Effector CD4-positive, alpha-beta T cell (primary cell): ENCODE measurements around the gene DYNC2H1.
"Not testable (repeated sequence)": the region's sequence is repeated elsewhere in the genome, so short reads cannot be mapped to it uniquely, and the experiment has no call there.

Source experiments
- DNase-seq: peaks from one replicate; pipeline ENCODE4 v3.0.0-alpha.2; 2020

DYNC2H1 gene

DNA sequence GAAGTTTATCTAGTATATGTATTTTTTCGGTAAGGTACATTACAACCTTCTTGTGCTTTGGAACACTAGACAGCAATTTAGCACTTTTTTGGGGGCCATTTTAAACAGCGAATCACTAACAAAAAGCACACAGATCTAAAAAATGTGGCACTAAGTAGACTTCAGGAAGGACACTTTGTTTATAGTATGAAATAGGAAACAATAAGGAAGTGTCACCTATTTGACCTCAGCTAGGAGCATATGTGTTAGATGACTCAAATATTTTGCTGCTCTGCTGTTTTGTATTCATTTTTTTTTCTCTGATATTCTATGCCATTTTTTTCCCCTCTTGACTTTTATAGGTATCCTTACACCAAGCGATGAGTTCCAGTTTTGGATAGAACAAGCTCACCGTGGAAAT, 5.6 kb downstream of the DYNC2H1 start:
- DNase-seq: no peak

DNA sequence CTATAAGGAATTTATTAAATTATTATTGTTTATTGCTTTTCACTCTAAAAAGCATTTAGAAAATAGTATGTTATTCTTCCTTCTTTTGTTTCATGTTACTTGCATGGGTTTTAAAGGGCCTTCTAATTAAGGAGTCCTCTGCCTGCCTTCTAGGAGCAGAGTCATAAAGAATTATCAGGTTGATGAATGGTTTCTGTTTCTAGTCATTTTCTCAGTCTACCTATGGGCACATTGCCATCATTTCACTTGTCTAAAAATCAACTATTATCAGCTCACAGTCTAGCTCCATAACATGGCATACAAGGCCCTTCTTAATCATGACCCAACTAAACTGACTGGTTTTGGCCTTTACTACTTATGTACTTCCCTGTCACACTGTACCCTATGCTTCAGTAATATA, 16.2 kb downstream of the DYNC2H1 start:
- no peak for DNase-seq

DNA sequence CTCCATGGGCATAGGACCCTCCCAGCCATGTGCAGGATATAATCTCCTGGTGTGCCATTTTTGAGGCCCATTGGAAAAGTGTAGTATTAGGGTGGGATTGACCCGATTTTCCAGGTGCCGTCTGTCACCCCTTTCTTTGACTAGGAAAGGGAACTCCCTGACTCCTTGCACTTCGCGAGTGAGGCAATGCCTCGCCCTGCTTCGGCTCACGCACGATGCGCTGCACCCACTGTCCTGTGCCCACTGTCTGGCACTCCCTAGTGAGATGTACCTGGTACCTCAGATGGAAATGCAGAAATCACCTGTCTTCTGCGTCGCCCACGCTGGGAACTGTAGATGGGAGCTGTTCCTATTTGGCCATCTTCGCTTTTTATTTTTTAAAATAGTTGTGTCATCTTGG, 32.8 kb downstream of the DYNC2H1 start:
- DNase-seq: not testable (repeated sequence)

DNA sequence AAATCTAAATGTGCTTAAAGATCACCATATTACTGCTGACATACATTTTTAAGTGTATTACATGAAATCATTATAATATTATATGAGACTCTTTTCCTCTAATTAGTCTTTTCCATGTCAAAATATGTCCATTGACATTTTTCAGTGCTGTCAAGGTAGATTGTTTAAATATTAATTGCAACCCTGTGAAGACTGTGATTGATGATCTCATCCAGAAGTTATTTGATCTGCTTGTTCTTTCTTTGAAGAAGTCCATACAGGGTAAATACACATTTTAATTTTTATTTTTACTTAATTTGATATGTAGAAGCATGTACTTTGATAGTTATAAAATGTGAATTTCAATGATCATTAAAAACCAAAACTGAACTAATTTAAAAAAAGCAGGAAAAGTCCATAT, 38.4 kb downstream of the DYNC2H1 start:
- no peak for DNase-seq

DNA sequence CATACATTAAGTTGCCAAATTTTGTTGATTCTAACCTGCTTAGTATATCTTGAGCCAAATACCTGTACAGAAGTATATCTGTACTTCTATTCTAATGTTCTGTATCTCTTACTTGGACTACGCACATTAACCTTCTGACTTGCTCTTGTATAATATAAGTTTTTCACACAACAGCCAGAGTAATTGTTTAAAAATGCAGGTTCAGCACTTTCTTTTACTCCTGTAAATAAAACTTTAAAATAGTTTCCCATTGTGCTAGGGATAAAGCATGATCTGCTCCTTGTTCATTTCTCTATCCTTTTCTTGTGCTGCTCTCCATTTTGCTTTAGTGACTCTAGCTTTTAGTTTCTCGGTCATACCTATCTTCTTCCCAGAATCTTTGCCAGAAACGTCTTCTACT, 48.3 kb downstream of the DYNC2H1 start:
- no peak for DNase-seq

DNA sequence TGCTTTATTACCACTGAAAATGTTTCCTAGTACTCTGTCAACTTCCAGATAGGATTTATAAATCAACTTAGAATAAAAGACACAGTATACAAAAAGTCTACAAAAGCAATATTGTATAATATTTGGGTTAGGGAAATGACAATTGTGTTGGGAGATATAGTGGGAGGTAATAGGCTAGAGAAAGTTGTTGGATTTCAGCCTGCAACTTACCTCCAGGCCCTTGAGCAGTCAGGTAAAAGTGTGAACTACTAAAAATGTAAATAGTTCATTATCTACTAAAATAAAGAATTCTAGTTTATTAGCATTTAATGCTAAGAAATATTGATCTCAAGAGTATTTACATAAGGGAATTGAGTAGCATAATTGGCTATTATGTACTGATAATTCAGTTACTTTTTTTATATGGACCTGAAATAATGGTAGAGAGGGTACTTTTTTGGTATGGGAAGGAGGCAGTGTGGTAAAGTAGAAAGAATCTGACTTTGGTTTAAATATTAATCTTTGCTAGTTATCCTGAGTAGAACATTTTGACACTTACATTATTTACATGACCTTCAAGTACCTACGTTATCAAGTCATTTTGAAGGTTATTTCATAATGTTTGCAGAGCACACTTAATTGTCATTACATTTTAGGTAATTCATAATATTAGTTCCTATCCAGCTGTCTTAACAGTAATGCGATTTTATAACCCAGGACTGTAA, 55.0 kb downstream of the DYNC2H1 start:
- DNase-seq: no peak

DNA sequence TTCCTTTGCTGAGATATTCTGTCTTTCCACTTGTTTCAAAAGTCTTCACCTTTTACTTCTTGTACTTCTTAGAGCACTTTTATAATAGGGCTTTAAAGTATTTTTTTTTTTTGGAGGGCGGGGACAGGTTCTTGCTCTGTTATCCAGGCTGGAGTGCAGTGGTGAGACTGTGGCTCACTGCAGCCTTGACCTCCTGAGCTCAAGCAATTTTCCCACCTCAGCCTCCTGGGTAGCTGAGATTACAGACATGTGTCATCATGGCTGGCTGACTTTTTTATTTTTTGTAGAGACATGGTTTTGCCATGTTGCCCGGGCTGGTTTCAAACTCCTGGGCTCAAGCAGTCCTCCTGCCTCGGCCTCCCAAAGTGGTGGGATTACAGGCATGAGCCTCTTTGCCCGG, 57.9 kb downstream of the DYNC2H1 start:
- DNase-seq: no peak

DNA sequence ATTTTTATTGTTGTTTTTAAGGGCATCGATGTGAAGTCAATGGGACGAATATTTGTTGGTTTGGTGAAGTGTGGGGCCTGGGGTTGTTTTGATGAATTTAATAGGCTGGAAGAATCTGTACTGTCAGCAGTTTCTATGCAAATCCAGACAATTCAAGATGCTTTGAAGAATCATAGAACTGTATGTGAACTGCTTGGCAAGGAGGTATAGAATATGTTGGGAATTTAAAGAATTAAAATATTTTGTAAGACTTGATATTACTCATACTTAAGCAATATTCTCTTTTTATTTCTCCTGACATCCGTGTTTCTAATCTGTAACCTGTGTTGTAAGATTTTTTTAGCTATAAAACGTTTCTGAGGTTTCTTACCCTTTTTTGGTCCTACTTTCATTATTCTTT, 61.6 kb downstream of the DYNC2H1 start:
- DNase-seq: no peak

DNA sequence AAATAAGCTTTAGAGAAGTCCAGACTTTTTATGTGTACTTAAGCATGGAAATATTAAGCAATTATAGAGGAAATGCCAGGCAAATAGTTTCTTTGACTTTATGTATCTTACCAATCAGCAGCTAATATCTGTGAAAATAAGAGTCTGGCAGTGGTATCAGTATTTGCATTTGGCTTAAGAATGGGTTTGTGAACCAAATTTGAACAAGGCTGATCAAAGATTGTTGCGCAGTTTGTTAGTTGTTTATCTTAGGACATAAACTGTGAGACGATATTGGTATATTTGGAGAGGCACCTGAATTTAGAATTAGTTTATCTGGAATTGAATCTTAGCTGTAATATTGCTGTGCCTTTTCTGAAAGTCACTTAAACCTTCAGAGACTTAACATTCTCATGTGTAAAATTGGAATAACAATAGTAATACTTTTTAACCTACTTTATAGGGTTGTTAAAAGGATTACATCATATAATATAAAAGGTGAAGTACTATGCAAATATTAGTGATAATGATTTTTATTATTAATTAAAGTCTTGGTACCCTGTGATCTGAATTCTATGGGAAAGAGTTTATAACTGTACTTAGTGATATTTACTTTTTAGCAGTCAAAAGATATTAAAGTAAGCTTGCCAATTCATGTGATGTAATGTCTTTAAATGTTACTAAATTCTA, 66.4 kb downstream of the DYNC2H1 start:
- no peak for DNase-seq

DNA sequence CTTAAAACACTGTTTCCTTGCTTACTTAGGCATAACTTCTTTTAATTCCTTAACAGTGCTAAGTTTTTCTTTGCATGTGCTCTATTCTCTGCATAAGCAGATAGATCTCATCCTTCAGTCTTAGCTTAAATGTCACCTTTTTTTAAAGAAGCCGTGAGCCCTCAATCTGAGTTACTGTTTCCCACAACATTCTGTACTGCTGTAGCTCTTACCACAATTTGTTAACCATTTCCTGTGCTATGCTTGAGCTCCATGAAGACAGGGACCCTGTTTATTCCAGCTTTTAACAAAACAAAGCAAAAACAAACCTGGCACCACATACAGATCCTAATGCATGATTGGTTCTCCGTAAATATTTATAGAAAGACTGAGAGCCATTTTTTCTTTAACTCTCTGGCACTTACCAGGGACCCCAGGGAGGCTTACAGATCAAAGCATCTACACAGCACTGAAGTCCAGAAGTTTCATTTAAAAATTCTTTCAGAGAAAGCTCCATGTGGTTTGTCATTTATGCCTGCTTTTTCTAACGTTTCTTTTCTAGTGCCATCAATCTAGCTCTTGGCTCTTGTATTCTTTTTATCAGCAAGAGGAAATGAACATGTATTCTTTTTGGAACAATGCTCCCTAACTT, 74.9 kb downstream of the DYNC2H1 start:
- no peak for DNase-seq

DNA sequence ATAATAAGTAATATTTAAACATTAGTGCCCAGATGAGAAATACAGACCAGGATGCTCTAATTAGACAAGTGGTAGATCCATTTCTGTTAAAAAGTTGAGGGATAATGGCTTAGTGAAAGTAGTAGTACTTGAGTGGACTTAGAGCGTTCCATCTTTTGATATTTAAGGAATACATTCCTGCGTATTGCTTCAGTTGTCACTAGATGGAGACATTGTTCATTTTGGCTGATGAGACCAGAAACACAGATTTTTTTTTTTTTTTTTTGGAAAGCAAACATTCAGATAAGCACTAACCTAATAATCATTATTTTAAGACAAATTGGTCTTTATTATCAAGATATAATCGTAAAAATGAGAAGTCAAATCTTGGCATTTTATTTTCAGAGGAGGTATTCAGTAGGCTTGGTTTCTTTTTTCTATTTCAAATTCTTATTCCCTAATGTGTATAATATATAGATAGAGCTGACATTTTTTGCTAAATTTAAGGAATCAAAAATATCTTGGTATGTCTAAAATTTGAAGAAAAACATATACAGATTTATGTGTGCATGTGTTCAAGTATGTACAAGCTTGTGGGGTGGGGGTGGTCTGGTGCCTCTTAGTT, 92.9 kb downstream of the DYNC2H1 start:
- DNase-seq: no peak

DNA sequence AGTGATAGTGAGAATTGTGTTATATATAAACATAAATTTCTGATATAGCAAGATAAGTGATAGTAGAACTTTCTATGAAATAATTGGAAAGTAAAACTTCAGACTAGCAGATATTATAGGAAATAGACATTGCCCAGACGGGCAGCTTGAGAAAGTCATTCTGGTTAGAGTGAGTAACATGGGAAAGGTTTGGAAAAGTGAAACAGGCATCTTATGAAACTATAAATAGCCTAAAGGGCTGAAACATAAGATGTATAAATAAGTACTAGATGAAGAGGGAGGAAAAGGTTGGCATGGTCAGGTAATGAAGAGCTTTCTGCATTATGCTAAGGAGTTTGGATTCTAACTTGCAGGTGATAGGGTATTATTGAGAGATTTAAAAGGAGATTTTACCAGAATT, 101.3 kb downstream of the DYNC2H1 start:
- DNase-seq: no peak

DNA sequence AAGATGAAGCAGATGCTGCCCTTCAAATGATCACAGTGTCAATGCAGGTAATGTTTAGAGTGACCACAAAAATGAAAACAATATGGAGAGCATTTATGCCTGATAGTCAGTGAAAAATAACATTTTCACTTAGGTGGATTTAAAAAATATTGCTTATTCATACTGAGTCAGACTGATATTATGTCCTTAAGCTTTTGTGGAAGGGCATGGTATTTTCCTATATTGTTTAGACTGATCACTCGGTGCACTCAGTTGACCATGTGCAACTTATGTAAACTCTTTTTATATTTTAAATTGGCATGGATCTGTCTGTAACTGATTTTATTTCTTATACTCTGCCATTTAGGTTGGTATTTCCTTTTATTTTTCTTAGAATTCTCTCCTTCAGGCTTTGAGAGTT, 106.6 kb downstream of the DYNC2H1 start:
- DNase-seq: no peak

DNA sequence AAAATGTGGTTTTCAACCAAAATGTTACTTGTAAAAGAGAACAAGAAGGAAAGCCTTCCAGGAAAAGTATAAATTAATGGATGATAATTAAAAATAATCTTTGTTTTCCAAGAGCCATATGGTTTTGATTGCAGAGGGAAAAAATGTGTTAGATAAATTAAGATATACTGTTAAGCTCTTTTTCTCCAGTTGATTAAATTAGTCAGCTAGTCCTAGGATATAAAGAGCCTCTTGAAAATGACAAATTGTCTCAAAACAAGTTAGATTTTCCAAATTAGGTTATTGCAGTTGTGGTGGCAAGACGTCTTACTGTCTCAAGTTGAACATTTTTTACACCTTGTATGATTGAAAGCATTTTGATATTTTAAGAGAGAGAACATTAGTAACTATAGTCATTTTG, 110.9 kb downstream of the DYNC2H1 start:
- no peak for DNase-seq

DNA sequence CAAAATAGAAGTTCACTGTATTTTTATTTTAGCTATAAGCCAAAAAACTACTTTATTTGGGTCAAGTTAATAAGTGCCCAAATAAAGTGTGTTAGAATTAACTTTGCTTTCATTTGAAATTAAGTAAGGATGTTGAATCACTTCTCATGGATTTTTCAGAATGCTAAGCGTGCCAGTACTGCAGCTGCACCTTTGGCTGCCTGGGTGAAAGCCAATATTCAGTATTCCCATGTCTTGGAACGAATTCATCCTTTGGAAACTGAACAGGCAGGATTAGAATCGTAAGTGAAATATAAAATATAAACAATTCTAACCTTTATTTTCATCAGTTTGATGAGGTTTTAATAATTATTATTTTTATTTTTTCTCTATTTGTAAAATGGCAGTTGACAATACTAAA, 113.6 kb downstream of the DYNC2H1 start:
- no peak for DNase-seq

DNA sequence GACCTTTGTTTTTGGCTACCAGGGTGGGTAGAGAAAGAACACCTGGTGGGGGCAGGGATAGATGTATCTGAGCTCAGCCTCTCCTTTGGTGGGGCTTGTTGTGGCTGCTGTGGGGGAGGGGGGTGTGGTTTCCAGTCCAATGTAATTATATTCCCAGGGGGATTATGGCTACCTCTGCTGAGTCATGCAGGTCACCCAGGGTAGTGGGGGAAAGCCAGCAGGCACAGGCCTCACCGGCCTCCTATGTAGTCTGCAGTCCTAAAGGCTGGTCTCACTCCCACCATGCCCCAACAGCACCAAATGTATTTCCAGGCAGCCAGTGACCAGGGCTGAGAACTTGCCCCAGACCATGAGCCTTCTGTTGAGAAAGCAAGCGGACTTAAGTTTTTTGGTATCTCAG, 119.6 kb downstream of the DYNC2H1 start:
- no peak for DNase-seq

DNA sequence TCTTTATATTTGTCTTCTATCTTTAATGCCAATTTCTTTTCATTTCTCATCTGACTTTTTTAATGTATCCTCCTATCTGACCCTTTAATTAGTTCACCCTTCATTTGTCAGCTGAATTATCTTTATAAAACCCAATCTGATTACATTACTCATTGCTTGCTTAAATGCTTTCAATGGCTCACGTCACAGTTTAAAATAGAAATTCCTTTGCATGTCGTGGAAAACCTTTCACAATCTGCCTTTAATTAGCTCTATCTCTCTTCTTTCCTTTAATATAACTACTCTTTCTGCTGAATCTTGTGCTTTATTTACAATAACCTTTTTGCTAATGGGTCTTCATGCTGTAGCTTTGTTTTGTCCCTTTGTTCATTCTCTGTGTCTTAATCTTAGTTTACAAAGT, 125.7 kb downstream of the DYNC2H1 start:
- no peak for DNase-seq

DNA sequence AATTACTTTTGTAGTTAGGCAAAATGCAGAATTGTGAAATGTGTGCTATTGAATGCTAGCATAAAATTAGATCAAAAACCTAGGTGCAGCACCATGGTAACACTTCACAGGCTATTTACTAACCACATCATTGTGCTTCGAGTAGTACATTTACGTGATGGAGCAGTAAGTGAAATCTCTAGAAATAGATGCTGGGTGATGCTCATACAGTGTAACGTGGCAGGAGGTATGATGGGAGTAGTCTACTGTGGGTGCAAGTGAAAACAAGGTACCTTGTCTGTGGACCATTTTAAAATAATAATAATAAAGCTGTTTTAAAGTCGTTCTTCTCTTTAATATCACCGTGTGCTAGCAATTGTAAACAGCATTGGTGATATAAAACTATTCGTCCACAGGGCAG, 132.3 kb downstream of the DYNC2H1 start:
- no peak for DNase-seq

DNA sequence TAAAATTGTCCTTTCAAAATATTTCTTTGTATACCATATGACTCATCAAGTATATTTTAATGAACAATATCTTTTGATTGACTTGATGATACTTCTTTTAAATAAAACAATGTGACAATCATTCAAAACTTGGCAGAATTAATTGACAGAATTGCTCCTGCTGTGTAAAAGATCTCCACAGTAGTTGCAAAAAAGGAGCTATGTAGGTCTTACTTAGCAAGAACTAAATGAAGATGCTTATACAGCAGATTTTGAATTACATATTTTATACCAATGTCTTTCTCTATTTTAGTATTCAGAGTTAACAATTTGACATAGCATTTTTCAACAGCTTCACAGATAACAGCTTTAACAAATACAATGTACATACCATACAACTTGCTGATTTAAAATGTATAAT, 144.9 kb downstream of the DYNC2H1 start:
- no peak for DNase-seq

DNA sequence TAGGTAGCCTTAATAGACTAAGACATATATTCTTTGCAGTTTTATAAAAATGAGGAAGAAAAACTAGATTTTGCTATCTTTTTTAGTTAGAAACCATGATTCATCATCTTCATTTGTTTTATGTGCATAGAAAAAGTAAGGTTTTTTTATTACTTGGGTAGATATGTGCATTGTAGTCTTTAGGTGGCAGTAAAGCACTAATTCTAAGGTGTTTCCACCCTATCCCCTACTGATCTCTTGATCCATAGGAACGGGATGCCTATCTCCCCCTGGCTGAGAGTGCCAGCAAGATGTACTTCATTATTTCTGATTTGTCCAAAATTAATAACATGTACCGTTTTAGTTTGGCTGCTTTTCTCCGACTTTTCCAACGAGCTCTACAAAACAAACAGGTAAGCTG, 148.1 kb downstream of the DYNC2H1 start:
- DNase-seq: no peak

DNA sequence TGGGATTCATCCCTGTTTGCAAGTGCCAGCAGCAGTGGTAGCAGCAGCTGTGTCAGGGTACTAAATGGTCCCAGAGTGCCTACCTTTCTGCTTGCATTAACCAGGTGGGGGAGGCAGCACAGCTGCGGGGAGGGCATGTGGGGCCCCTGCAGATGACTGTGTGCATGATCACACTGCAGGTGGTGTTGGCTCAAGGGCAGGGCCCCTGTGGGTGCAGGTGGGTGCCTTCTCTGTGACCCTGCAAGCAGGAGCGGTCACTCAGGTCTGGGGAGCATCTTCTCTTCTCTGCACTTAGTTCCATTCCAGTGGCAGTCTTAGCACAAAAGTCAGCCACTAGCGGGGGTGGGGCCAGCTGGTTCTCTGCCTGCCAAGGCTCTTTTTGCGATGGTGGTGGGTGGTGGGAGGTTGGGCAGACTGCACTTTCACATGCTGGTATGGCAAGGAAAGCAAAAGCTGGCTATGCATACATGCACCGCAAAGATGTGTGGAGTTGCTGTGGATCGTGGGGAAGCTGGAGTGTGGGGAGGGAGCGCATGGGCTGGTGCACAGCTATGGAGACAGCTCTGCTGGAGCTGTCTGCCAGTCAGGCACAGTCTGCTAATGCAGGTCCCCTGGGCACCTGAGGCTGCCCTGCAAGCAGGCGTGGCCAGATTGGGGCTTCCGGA, 157.1 kb downstream of the DYNC2H1 start:
- DNase-seq: no peak

DNA sequence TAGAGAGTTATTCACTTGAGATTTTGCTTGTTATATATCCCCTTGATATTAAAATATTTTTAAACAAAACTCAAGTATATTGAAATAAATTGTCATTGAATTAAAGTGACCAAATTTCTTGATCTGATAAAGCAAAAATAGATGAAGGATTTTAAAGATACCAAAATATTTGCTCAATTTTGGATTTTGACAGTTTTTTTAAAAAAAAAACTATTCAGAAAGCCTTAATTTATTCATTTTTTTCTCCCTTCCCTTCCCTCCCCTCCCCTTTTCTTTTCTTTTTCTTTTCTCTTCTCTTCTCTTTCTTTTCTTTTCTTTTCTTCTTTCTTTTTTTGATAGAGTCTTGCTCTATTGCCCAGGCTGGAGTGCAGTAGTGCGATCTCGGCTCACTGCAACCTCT, 163.7 kb downstream of the DYNC2H1 start:
- no peak for DNase-seq

DNA sequence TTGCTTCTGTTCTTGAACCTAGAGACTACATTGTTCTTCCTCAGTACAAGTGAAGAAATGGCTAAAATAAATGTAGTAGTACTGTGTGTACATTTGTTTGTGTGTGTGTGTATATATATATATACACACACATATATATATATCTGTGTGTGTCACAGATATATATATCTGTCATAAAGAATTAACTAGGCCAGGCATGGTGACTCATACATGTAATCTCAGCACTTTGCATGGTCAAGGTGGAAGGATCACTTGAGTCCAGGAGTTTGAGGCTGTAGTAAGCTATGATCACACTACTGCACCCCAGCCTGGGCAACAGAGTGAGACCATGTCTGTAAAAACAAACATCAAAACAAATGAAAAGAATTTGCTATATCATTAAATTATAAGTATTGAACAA, 164.8 kb downstream of the DYNC2H1 start:
- DNase-seq: no peak

DNA sequence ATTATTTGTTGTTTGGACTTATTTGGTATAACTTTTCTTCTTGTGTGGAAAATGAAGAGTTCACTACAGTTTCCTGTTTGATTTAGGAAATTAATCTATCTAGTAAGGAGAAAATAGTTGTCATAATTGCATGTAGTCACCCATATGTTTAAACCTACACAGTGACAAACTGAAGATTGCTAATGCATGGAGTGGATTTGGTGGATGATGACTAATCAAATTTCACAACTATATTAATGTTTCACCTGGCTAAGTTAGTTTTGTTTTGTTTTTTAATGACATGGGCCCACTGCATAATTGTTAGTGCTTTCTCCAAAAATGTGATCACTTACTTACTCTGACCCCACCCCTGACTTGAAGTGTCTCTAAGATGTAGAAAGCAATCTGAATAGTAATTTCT, 170.6 kb downstream of the DYNC2H1 start:
- no peak for DNase-seq
